NCI-H524 (cell line): Measurements from ENCODE around the gene SLC38A6.
A peak's percentile ranks its signal among the peaks of the same experiment; 100 is the strongest.

Experiments
- DNase-seq, 2 experiments: peaks; one replicate each; lab custom pipeline; 2025; lab: John Stamatoyannopoulos, UW

SLC38A6 gene

GRCh38 chr14:60980811-60981632 is at the start of gene SLC38A6, which contains the start of gene TRMT5:
SLC38A6 (plus strand) TSS chr14:60981245; CDS start chr14:60981278, 33 bp downstream.
TRMT5 (minus strand) TSS chr14:60981079; CDS start chr14:60980973, 106 bp downstream.
- peak; percentile 96 to 98 for DNase-seq

DNA sequence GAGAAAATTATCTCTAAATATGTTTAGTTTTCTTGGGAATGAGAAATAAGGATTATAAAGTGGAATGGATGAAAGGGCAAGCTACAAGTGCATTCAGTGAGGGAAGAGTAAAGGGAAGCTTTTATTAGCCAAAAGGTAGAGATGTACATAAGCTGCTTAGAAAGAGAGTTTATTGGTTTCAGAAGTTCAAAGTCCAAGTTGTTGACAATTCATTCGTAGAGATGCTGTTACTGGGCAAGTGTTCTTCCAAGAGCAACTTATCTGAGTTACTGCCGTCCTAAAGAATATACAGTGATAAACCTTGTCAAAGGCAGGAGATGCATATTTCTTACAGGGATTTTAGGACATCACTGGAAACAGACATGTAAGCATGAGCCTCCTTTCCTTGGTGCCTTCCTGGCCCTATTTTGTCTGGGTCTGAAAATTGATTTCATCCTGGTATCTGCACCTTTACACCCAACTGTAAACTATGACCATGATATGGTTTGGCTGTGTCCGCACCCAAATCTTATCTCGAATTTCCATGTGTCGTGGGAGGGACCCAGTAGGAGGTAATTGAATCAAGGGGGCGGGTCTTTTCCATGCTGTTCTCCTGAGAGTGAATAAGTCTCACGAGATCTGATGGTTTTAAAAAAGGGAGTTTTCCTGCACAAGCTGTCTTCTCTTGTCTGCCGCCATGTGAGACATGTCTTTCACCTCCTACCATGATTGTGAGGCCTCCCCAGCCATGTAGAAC is 47.0 kb upstream of the SLC38A6 start:
- no peak for DNase-seq

DNA sequence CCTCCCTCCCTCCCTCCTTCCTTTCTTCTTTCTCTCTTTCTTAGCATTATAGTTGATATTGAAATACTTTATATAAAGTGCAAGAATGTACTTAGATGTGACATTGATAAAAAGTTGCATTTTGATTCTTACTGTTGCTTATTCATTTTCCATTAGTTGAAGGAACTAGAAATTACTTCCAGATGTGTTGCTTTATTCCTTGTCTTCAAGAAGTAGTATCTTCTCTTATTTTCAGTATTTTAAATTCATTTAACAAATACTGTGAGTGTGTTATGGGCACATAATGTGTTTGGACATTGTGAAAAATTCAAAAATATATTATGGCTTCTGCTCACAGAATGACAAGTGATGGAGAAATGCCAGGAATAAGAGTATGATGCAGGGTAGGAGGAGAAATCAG is 45.7 kb upstream of the SLC38A6 start:
- DNase-seq: no peak

DNA sequence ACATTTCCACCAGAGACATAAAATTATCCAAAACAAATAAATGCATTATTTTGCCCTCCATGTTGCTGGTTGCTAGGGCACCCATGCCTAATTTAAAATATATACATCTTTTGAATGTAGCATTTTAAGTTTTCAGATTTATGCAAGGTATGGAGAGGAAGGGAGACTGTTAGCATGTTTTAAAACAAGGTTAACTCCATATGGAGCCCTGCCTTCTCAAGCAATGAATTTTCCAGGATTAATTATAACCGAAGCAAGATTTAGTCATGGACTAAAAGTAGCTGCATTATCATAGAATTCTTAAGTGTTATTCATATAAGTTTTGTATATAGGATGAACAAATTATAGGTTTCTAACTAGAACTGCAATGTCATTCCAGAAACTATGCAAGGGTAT is 37.4 kb upstream of the SLC38A6 start:
- DNase-seq: no peak

DNA sequence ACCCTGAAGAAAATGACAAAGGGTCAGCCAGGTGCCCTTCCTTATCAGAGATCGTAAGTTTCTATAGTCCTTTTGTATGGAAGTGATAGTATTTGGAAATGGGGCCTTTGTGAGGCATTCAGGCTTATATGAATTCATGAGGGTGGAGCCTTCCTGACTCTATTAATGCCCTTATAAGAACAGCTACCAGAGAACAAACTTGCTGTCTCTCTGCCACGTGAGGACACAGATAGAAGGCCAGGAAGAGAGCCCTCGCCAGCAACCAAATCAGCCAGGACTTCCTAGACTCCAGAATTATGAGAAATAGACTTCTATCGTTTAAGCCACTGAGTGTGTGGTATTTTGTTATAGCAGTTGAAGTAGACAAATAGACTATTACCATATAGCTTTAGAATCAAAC is 36.8 kb upstream of the SLC38A6 start:
- DNase-seq: no peak

- DNase-seq: no peak
Measured at GRCh38 chr14:60945984-60946383, 35.1 kb upstream of the SLC38A6 start.

DNA sequence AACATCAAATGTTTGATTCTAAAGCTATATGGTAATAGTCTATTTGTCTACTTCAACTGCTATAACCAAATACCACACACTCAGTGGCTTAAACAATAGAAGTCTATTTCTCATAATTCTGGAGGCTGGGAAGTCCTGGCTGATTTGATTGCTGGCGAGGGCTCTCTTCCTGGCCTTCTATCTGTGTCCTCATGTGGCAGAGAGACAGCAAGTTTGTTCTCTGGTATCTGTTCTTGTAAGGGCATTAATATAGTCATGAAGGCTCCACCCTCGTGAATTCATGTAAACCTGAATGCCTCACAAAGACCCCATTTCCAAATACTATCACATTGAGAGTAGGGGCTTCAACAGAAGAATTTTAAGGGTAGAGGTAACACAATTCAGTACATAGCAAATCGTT is 34.3 kb upstream of the SLC38A6 start:
- no peak for DNase-seq

DNA sequence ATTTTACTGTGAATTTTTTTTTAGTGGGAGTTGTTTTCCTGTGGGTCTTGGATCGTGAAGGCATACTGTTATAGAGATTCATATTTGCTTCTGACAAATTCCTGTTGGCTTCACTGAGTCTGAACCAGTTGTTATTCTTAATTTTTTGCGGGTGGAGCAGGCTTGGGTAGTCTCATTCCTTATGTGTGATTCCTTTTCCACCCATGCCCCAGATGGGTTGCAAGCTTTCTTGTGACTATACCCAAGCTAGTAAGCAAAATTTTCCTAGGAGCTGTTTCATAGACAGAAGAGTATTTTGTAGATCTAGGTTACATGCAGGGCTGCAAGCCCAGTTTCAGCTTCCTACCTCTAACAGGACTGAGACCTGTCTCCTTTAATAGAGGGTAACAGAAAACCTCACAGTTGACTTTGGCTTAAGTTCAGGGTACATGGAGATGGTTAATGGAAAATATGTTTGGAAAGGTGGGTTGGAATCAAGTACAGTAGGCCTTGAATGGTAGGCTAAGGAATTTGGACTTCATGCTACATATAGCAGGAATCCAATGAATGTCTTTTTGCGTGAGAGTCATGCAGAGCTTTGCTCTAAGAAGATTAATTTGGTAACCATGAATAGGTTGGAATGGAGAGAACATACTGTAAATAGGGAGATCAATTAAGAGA is 29.1 kb upstream of the SLC38A6 start:
- no peak for DNase-seq

- no peak for DNase-seq
Measured at GRCh38 chr14:60956202-60956601, 24.8 kb upstream of the SLC38A6 start.

GRCh38 chr14:60956632-60957031 is 24.4 kb upstream of the SLC38A6 start:
- no peak for DNase-seq

DNA sequence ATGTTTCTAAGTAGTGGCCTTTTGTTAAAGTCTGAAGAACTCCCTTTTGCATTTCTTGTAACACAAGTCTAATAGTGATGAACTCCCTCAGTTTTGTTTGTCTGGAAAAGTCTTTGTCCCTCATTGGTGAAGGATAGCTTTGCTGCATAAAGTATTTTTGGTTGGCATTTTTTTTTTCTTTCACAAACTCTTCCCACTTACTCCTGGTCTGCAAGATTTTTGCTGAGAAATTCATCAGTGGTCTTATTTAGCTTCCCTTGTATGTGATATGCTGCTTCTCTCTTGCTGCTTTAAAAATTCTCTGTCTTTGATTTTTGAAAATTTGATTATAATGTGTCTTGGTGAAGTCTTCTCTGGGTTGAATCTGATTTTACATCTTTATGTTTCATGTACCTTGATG is 22.9 kb upstream of the SLC38A6 start:
- no peak for DNase-seq

DNA sequence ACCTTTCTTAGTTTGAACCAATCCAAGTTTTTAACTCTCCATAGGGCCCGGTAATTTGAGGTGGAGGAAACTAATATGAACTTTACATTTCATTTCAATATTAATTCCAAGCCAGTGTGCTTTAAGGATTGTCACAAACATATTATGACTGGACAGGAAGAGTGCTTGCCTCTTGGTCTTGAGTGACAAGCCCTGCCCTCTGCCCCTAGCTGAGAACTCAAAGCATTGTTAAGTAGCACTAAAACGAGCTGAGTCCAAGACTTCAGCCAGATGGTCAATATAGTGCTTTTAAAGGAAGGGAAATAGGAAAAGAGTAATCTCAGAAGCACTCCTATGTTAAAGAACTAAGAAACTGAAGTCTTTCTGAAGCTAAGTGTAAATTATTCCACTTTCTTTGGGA is 17.3 kb upstream of the SLC38A6 start:
- no peak for DNase-seq

DNA sequence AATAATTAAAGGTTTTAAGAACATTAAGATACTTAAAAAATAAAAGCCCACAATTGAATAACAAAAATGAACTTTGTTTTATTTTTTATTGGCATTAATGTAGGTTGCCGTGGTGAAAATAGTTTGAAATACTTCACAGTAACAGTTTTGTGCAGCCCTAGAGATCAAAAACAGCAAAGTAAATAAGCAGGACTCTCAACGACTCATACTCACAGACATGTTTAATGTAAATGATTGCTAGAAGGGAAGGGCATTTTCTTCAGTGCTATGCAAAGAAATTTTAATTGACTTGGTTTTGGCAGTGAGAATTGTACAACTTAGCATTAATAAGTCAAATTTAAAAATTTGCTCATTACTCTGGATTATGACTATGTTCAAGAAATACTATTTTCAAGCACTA is 16.1 kb upstream of the SLC38A6 start:
- DNase-seq: no peak

DNA sequence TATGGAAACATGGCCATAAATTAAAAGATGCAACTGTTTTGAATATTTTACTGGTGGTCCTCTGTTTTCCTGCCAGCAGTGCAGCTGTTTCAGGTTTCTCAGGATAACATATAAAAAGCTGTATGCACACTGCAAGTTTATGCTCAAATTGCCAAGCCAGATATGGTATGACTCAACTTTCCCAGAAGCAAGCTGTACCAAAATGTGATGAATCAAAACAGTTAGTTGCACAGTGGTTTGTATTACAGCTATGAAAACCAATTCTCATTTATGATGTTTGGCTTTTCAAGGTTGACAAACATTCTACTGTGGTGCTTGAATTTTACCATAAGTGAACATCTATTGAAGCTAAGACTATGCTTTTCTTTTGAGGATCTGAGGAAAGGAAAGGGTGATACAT is 15.6 kb upstream of the SLC38A6 start:
- DNase-seq: no peak

DNA sequence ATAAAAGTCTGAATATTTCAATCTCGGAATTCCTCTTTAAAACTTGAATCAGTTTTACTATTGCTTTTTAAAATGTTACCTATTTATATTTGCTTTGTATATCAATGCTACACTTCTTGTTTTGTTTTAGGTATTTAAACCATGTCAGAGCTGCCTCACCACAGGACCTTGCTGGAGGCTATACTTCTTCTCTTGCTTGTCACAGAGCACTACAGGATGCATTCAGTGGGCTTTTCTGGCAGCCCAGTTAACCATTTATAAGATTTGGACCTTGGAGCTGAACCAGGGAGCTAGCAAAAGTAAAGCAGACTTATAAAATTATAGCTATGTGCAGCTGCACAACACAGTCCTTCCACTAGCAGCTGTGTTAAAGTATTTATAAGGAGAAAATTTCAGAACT is 12.9 kb upstream of the SLC38A6 start:
- no peak for DNase-seq

- DNase-seq: no peak
Measured at GRCh38 chr14:60968671-60969070, 12.4 kb upstream of the SLC38A6 start.

DNA sequence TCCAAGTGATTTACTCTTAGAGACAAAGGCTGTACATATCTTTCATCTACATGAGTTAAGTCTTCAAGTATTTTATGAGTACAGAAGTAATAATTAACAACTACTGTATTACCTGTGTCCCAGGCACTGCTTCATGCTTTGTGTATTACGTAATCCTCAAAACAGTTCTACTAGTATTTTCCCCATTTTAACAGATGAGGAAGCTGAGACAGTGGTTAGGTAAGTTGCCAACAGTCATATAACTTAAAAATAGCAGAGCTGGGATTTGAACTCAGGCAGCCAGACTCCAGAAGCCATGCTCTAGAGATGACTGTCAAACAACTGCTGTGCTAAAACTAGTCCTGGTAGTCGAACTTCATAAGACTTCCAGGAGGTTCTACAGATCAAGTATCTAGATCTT is 10.9 kb upstream of the SLC38A6 start:
- no peak for DNase-seq

DNA sequence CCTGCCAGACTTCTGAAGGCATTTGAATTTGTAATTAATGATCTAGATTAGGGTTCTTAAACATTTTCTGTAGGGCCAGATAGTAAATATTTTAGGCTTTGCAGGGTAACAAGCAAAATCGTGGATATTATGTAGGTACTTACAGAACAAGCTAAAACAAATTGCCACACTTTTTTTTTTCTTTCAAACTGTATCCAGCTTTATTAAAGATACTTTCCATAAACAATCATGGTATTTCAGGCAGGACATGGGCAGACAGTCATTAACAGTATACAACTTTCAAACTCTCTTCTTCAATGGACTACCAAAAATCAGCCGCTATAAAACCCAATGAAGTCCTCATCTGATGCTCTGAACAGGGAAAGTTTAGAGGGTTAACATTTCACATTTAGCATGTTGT is 9.8 kb upstream of the SLC38A6 start:
- DNase-seq: no peak

GRCh38 chr14:60972295-60972694 is 8.8 kb upstream of the SLC38A6 start:
- DNase-seq: no peak

GRCh38 chr14:60973070-60973469 is 8.0 kb upstream of the SLC38A6 start:
- DNase-seq: no peak

DNA sequence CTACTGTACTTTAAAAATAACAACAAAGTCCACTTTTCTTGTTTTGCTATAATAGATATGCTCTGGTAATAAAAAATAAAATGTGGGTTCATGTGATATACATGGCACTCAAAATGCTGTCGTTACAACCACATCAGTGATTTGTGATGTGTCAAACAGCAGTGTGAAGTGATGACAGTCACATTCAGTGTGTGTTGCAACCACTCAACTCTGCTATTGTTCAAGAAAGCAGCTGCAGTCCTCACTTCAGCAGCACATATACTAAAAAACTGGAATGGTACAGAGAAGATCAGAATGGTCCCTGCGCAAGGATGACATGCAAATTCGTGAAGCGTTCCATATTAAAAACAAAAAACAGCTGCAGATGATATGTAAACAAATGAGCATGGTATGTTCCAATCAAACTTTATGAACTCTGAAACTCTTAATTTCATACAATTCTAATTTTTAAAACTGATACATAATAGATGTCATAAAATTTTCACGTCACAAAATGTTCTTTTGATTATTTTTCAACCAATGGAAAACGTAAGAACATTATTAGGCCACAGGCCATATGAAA is 6.9 kb upstream of the SLC38A6 start:
- no peak for DNase-seq

DNA sequence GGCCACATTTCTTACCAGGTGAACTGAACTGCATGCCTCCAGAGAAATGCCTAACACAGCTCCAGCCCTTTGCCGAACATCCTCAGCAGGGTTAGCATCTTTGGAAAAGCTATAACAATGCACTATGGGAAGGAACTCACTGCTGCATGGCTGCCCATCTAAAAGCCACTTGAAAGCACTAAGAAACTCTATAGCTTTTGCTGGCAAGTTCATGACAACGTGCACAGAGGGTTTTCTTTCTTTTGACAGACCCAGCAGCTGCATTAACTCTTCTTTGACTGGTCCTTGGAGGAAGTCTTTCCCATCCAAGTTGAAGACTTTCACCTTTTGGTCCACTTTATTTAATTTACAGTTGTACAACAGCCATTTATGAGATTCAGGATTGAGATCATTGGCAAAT is 5.5 kb upstream of the SLC38A6 start:
- no peak for DNase-seq

DNA sequence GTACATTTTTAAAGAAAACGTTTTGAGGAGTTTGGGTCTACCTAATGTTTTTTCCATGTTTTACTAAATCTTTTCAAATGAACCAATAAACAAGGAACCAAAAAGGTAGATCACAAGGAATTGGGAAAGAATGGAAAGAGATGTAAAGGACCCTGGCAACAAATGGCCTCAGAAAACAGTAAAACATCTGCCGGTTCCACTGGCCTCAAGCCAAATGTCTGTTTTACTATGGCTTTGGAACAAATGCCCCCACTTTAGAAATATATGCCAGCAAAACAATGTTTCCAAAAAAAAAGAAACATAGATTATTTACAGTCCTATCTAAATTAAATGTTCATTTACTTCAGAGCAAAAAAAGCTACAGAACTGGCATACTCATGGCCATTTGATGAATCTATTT is 3.2 kb upstream of the SLC38A6 start:
- no peak for DNase-seq
